Sigmoid colon (tissue), 4 donors: ENCODE results near the gene MRPL34.

Experiments
- POLR2A ChIP-seq, 2 donors: fragments of 450-650 bp; IDR thresholded peaks; one replicate each; pipeline ENCODE4 v1.6.1; 2016; ENCODE audit warnings: antibody characterized with exemption in 2 of 2, mild to moderate bottlenecking in 2 of 2, moderate library complexity in 2 of 2
- POLR2AphosphoS5 ChIP-seq, 4 donors: sonication (generic); formaldehyde crosslinking; IDR thresholded peaks; one replicate each; pipeline ENCODE4 v1.6.1; 2017; ENCODE audit warnings: antibody characterized with exemption in 4 of 4
- TF ChIP-seq, protein P1 (sequence below), 4 experiments: fragments of 450-650 bp in 3 of 4; fragments of 200-600 bp in 1 of 4; IDR thresholded peaks; one replicate each; pipeline ENCODE4 v1.5.1; 2016 to 2019; ENCODE audit warnings: antibody characterized with exemption in 4 of 4, mild to moderate bottlenecking in 3 of 4, moderate library complexity in 2 of 4

DNA sequence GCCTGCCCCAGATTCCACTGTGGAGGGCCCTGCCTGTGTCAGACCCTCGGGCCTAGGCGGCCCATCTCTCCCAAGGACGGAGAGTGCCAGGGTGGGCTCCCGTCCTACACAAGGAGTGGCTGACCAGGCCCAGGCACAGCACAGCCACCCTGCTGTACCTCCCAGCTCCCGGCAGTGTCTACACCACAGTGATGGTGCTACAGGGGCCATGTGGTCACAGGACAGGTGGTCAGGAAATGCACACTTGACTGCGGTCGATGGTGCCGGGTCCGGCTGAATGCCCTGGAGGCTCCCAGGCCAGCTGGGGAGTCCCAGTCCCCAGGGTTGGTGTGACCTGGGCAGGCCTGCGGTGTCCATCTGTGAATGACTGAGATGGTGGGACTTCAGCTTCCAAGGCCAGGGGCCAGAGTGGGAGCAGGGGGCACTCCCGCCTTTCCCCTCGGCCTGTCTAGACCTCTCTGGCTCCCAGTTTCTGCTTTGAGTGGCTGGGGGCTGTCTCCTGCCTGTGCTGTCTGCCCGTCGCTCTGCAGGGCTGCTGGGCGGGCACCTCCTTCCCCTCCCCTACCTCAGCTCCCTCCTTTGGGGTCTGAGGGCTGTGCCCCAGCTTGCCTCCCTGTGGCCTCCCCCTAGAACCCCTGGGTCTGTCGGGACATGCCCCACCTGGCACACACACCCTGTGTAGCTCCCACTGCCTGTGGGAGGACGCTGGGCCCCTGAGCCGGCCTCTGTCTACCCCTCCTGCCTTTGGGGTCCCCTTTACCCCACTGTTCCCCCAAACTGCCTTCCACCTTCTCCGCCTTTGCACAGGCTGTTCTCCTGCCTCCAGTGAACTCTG is 16.2 kb downstream of the MRPL34 start:
- TF ChIP-seq POLR2AphosphoS5 (IDR thresholded peaks at IDR 0.05) (no peak), POLR2A (IDR thresholded peaks at IDR 0.05) (no peak)
- TF ChIP-seq, protein P1, sequence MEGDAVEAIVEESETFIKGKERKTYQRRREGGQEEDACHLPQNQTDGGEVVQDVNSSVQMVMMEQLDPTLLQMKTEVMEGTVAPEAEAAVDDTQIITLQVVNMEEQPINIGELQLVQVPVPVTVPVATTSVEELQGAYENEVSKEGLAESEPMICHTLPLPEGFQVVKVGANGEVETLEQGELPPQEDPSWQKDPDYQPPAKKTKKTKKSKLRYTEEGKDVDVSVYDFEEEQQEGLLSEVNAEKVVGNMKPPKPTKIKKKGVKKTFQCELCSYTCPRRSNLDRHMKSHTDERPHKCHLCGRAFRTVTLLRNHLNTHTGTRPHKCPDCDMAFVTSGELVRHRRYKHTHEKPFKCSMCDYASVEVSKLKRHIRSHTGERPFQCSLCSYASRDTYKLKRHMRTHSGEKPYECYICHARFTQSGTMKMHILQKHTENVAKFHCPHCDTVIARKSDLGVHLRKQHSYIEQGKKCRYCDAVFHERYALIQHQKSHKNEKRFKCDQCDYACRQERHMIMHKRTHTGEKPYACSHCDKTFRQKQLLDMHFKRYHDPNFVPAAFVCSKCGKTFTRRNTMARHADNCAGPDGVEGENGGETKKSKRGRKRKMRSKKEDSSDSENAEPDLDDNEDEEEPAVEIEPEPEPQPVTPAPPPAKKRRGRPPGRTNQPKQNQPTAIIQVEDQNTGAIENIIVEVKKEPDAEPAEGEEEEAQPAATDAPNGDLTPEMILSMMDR (IDR thresholded peaks at IDR 0.05): no peak
